K562 (cell line): Measurements from ENCODE around the gene CRHR2. TPM values are rescaled to one million over a fixed set of nuclear protein-coding genes. Genes with fewer than 3 reads are reported as not detected.
A peak's percentile ranks its signal among the peaks of the same experiment; 100 is the strongest.

Experiments
- ATAC-seq: fragments of 200-7000 bp; cut with Tn5 transposase; 3 replicates; pipeline ENCODE4 v1.9.1; 2020; ENCODE audit warnings: moderate library complexity
- BruUV-seq: library from RNA; stranded (reverse); fragments of 400-500 nt; replicated peaks from 2 replicates; lab custom pipeline; 2021; lab: Mats Ljungman, UMichigan
- CTCF ChIA-PET: fragments of 300-600 bp; formaldehyde crosslinking; extraction: SDS; loops from one replicate; lab custom pipeline; 2021; ENCODE audit warnings: low intra/inter-chr PET ratio; lab: Yijun Ruan, JAX
- POLR2A ChIA-PET: fragments of 300-600, 350-650 bp; sonication (Branson Sonifier 250); formaldehyde crosslinking; extraction: SDS; loops from one replicate; lab custom pipeline; 2021; ENCODE audit warnings: antibody characterized with exemption, inconsistent platforms; lab: Yijun Ruan, JAX
- DNase-seq, 4 experiments: peaks; one replicate each; pipeline versions ENCODE4 v3.0.0 to v3.0.0-alpha.2; 2011 to 2018; ENCODE audit warnings: low spot score in 3 of 4, mixed read lengths in 3 of 4; ENCODE audit errors: extremely low read depth in 1 of 4
- FAIRE-seq: peaks from 2 replicates; lab custom pipeline; 2011; peaks lifted over from hg19 to GRCh38; lab: Jason Lieb, UNC
- H2AFZ ChIP-seq: 2 replicates; pipeline ENCODE4 v1.6.0; 2011; ENCODE audit warnings: low read depth, low read length, control low read depth, inconsistent platforms
- H3K27ac ChIP-seq: fragments of 200-600 bp; 3 replicates; pipeline ENCODE4 v1.8.0; 2011; ENCODE audit warnings: low read depth, mild to moderate bottlenecking, control low read depth, inconsistent platforms, low read length, moderate library complexity, mixed read lengths; ENCODE audit errors: extremely low read depth
- H3K27me3 ChIP-seq, 2 experiments: fragments of 300-600 bp in 1 of 2; 2 replicates in 1 of 2; 3 replicates in 1 of 2; pipeline versions ENCODE4 v1.6.0 to v1.8.0; 2011; ENCODE audit warnings: inconsistent platforms in 2 of 2, low read length in 2 of 2, mild to moderate bottlenecking in 1 of 2, mixed read lengths in 1 of 2, moderate library complexity in 1 of 2; ENCODE audit not compliant: control insufficient read depth in 2 of 2, insufficient read depth in 2 of 2
- H3K36me3 ChIP-seq: fragments of 300-600 bp; 3 replicates; pipeline ENCODE4 v1.8.0; 2011; ENCODE audit warnings: mild to moderate bottlenecking, low read length, inconsistent platforms; ENCODE audit not compliant: control insufficient read depth, insufficient read depth
- H3K4me1 ChIP-seq, 2 experiments: fragments of 200-600 bp in 1 of 2; replicated peaks in 1 of 2; 2 replicates in 1 of 2; 3 replicates in 1 of 2; pipeline versions ENCODE4 v1.5.1 to v1.8.0; 2011; ENCODE audit warnings: inconsistent platforms in 2 of 2, low read length in 2 of 2, mild to moderate bottlenecking in 1 of 2, mixed read lengths in 1 of 2, moderate library complexity in 1 of 2; ENCODE audit not compliant: control insufficient read depth in 2 of 2, insufficient read depth in 2 of 2
- H3K4me2 ChIP-seq: 2 replicates; pipeline ENCODE4 v1.6.1; 2011; ENCODE audit warnings: low read length, control low read depth, inconsistent platforms, mixed read lengths; ENCODE audit not compliant: insufficient read depth
- H3K4me3 ChIP-seq: fragments of 200-600 bp; sonication (generic), shearing (Covaris generic); 2 replicates; pipeline ENCODE4 v1.5.1; 2016; ENCODE audit warnings: control low read depth, inconsistent platforms
- H3K79me2 ChIP-seq: fragments of 200-600 bp; 3 replicates; pipeline ENCODE4 v1.8.0; 2011; ENCODE audit warnings: low read length, inconsistent platforms; ENCODE audit not compliant: control insufficient read depth, insufficient read depth
- H3K9ac ChIP-seq, 2 experiments: 2 replicates each; pipeline versions ENCODE4 v1.6.0 to v1.6.1; 2011; ENCODE audit warnings: low read depth in 2 of 2, low read length in 2 of 2, control low read depth in 1 of 2, inconsistent platforms in 1 of 2, mild to moderate bottlenecking in 1 of 2, mixed read lengths in 1 of 2; ENCODE audit not compliant: insufficient read depth in 1 of 2
- H3K9me1 ChIP-seq: one replicate; pipeline ENCODE4 v1.6.0; 2011; ENCODE audit warnings: inconsistent platforms, mild to moderate bottlenecking, low read length, moderate library complexity; ENCODE audit not compliant: control insufficient read depth, insufficient read depth
- H3K9me3 ChIP-seq: replicated peaks from 2 replicates; pipeline ENCODE4 v1.5.1; 2011; ENCODE audit warnings: low read depth, low read length, inconsistent platforms; ENCODE audit not compliant: control insufficient read depth, insufficient read depth
- H4K20me1 ChIP-seq: replicated peaks from 2 replicates; pipeline ENCODE4 v1.6.1; 2011; ENCODE audit warnings: low read length, inconsistent platforms, mixed read lengths; ENCODE audit not compliant: control insufficient read depth, insufficient read depth
- HMGN3 ChIP-seq: IDR thresholded peaks from 2 replicates; pipeline ENCODE4 v1.6.1; 2011; ENCODE audit warnings: borderline replicate concordance, low read depth, mild to moderate bottlenecking, mixed read lengths, low read length; ENCODE audit not compliant: insufficient read length; ENCODE audit errors: extremely low read depth
- NFIC ChIP-seq: fragments of 450-650 bp; IDR thresholded peaks from 2 replicates; pipeline ENCODE4 v1.6.1; 2017; ENCODE audit warnings: mild to moderate bottlenecking, inconsistent platforms
- WGBS: fragments of 100-300 bp; shearing (Covaris generic); methylation state at CpG from one replicate; pipeline ENCODE4 v1.1.6; 2016; ENCODE audit warnings: low coverage, mixed read lengths; ENCODE audit not compliant: insufficient coverage; ENCODE audit errors: missing lambda C conversion rate; 5-methylcytosine and 5-hydroxymethylcytosine counted together
- in situ Hi-C: fragments of 300-500 bp; cut with MboI; formaldehyde crosslinking; loops from 4 replicates; pipeline ENCODE4 v1.15.0; 2018; ENCODE audit warnings: inconsistent platforms, mixed read lengths
- intact Hi-C: fragments of 100-400 bp; cut with micrococcal nuclease; formaldehyde crosslinking; loops from 2 replicates; pipeline ENCODE4 v1.14.2; 2022
- polyA plus RNA-seq, 8 experiments: library from polyadenylated mRNA; depleted of rRNA in 4 of 8; stranded (reverse) in 5 of 8; unstranded in 3 of 8; fragments of >200 nt; fragmentation: Nextera tagmentation in 2 of 8; fragmentation: Illumina TruSeq in 1 of 8; extraction: Ambion mirVana in 2 of 8; extraction: Trizol in 1 of 8; gene quantifications; 2 replicates each; pipeline versions ENCODE4 v1.2.1 to v1.2.3, GENCODE V29; 2011 to 2014; ENCODE audit warnings: inconsistent platforms in 1 of 8, missing spikeins in 1 of 8
- total RNA-seq, 7 experiments: library from RNA; depleted of rRNA in 6 of 7; stranded (reverse); fragments of >200 nt in 6 of 7; fragmentation: Illumina TruSeq in 2 of 7; extraction: Trizol in 2 of 7; gene quantifications; 2 replicates each; pipeline versions ENCODE4 v1.2.1 to v1.2.3, GENCODE V29; 2011 to 2021; ENCODE audit warnings: low replicate concordance in 1 of 7

CRHR2 gene
- total and polyA plus RNA-seq, 9 of the 15 experiments (the other 6 are each of a cell fraction or from before 2014, with no cell fraction given), result not detected

DNA sequence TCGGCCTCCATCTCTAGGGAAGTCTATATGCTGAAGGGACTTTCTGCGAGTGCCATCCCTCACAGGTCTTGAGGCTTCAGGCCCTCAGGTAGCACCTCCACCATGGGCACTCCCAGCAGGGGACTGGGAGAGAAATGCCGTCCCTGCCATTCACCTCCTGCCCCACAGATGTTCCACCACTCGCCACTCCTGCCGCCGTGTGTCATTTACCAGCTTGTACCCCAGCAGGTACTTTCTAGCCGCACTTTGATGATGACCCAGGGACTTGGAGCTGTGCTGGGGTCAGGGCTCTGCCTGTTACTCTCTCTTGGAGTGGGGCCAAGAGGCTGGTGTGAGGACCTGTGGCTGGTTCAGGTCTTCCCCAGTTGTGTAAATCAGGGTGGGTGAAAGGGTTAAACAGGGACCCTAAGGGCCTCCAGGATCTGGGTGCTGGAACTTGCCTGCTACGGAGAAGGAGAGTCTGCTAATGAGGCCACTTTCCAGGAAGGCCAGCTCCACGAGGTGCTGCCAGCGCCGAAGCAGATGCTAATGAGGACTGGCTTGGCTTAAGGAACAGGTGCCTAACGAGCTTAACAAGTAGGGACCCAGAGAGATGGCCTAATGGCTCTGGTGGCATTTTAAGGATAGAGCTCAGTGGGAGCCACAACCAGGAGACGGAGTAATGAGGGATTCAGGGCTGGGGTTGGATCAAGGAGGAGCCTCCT is 32.4 kb downstream of the CRHR2 start:
- no TSS peak for BruUV-seq
- Histone ChIP-seq H3K27me3 (peaks cover 0 to 15% of the 10 kb centered on the region in 2 experiments; a peak in 3 of 5 replicates), H3K9ac (no peak overlapping the region), H3K27ac (no peak overlapping the region), H3K4me2 (no peak overlapping the region), H4K20me1 (0 out of 2 replicates have a peak, but pooled peaks cover 4% of the 10 kb centered on the region), H3K79me2 (no peaks in the 10 kb centered on the region), H3K9me3 (no peaks in the 10 kb centered on the region), H2AFZ (no peak overlapping the region), H3K36me3 (peaks cover 7% of the 10 kb centered on the region; the same call in 1 of the 3 replicates), H3K4me3 (no peak overlapping the region), H3K4me1 (no peaks in the 10 kb centered on the region; a peak in 1 of 5 replicates), H3K9me1 (no peaks in the 10 kb centered on the region)
- no peak for FAIRE-seq
- CTCF ChIA-PET, result no interaction called here
- ATAC-seq, result no peak
- in situ Hi-C loops, result no loop called here
- POLR2A ChIA-PET, result interaction anchor here (1.0 kb wide), 1 partner anchor 9 kb away, joined by 5 read pairs; no protein-coding TSS in a partner anchor
- DNase-seq, result no peak
- 0 out of 2 replicates have a peak, but pooled peaks have one; percentile 24 for TF ChIP-seq NFIC
- no peak for TF ChIP-seq HMGN3
- 23% methylated on average over 13 of the region's 13 CpGs for WGBS
- intact Hi-C loops, result no loop called here
